Neural cell (in vitro differentiated cells): ENCODE measurements around the gene TNFSF12. TPM values are rescaled to one million over a fixed set of nuclear protein-coding genes. Genes with fewer than 3 reads are reported as not detected.

ENCODE experiments used
- H2AFZ ChIP-seq: fragments of 200-600, 300-800 bp; sonication (generic), shearing (Covaris generic); 2 replicates; pipeline ENCODE4 v1.6.0; 2014; ENCODE audit warnings: low read depth, mild to moderate bottlenecking, antibody characterized with exemption, low read length, moderate library complexity
- H3F3A ChIP-seq: fragments of 200-600 bp; shearing (Covaris generic); 2 replicates; pipeline ENCODE4 v1.6.1; 2016; ENCODE audit warnings: mild to moderate bottlenecking, moderate library complexity, mixed read lengths, antibody characterized with exemption, low read length; ENCODE audit not compliant: insufficient read depth, poor library complexity, severe bottlenecking
- H3K27ac ChIP-seq: fragments of 200-600, 300-800 bp; sonication (generic), shearing (Covaris generic); 2 replicates; pipeline ENCODE4 v1.5.1; 2014; ENCODE audit warnings: mild to moderate bottlenecking, low read length, moderate library complexity
- H3K27me3 ChIP-seq: fragments of 300-800, 200-600 bp; sonication (generic), shearing (Covaris generic); 2 replicates; pipeline ENCODE4 v1.6.0; 2014; ENCODE audit warnings: mild to moderate bottlenecking, low read depth, low read length, moderate library complexity; ENCODE audit not compliant: insufficient read depth
- H3K36me3 ChIP-seq: fragments of 300-800, 200-600 bp; sonication (generic), shearing (Covaris generic); 2 replicates; pipeline ENCODE4 v1.5.1; 2014; ENCODE audit warnings: mild to moderate bottlenecking, antibody characterized with exemption, low read length, moderate library complexity; ENCODE audit not compliant: insufficient read depth
- H3K4me2 ChIP-seq: fragments of 300-800, 200-600 bp; sonication (generic), shearing (Covaris generic); 2 replicates; pipeline ENCODE4 v1.6.0; 2014; ENCODE audit warnings: mild to moderate bottlenecking, low read length
- H3K4me3 ChIP-seq: fragments of 300-800, 200-600 bp; sonication (generic), shearing (Covaris generic); 2 replicates; pipeline ENCODE4 v1.5.1; 2014; ENCODE audit warnings: mild to moderate bottlenecking, low read length, moderate library complexity
- H3K79me2 ChIP-seq: fragments of 200-600 bp; shearing (Covaris generic); replicated peaks from 2 replicates; pipeline ENCODE4 v1.6.0; 2014; ENCODE audit warnings: mild to moderate bottlenecking, low read length, moderate library complexity; ENCODE audit not compliant: insufficient read depth
- H3K9ac ChIP-seq: fragments of 300-800, 200-600 bp; sonication (generic), shearing (Covaris generic); 2 replicates; pipeline ENCODE4 v1.6.1; 2016; ENCODE audit warnings: mild to moderate bottlenecking, low read length, mixed read lengths
- H3K9me2 ChIP-seq: fragments of 200-600 bp; shearing (Covaris generic); 2 replicates; pipeline ENCODE4 v1.6.1; 2016; ENCODE audit warnings: mild to moderate bottlenecking, low read length, mixed read lengths; ENCODE audit not compliant: insufficient read depth
- H3K9me3 ChIP-seq: fragments of 200-600, 300-800 bp; sonication (generic), shearing (Covaris generic); 2 replicates; pipeline ENCODE4 v1.6.1; 2016; ENCODE audit warnings: mild to moderate bottlenecking, mixed run types, low read length, moderate library complexity, mixed read lengths
- H4K20me1 ChIP-seq: fragments of 200-600 bp; shearing (Covaris generic); 2 replicates; pipeline ENCODE4 v1.6.1; 2016; ENCODE audit warnings: mild to moderate bottlenecking, mixed run types; ENCODE audit not compliant: insufficient read depth
- EP300 ChIP-seq: fragments of 450-650 bp; conservative IDR thresholded peaks from 2 replicates; pipeline ENCODE4 v1.6.1; 2014; ENCODE audit warnings: antibody characterized with exemption, mild to moderate bottlenecking, moderate library complexity; ENCODE audit not compliant: poor library complexity, severe bottlenecking
- EZH2 ChIP-seq: fragments of 200-600, 300-800 bp; shearing (Covaris generic), sonication (generic); IDR thresholded peaks from 2 replicates; pipeline ENCODE4 v1.6.1; 2014; ENCODE audit warnings: antibody characterized with exemption, low read length, borderline replicate concordance, mild to moderate bottlenecking; ENCODE audit not compliant: insufficient read depth, poor library complexity, severe bottlenecking
- MXI1 ChIP-seq: fragments of 450-650 bp; conservative IDR thresholded peaks from 2 replicates; pipeline ENCODE4 v1.6.1; 2014; ENCODE audit warnings: antibody characterized with exemption, mild to moderate bottlenecking; ENCODE audit not compliant: poor library complexity, severe bottlenecking
- POLR2AphosphoS5 ChIP-seq: IDR thresholded peaks from 2 replicates; pipeline ENCODE4 v1.6.1; 2012
- RAD21 ChIP-seq: fragments of 450-650 bp; conservative IDR thresholded peaks from 2 replicates; pipeline ENCODE4 v1.6.1; 2014; ENCODE audit warnings: antibody characterized with exemption, mild to moderate bottlenecking, moderate library complexity
- SMC3 ChIP-seq: fragments of 450-650 bp; conservative IDR thresholded peaks from 2 replicates; pipeline ENCODE4 v1.6.1; 2014; ENCODE audit warnings: antibody characterized with exemption, mild to moderate bottlenecking, moderate library complexity; ENCODE audit not compliant: poor library complexity
- TAF1 ChIP-seq: IDR thresholded peaks from 2 replicates; pipeline ENCODE4 v1.6.1; 2012; ENCODE audit warnings: low read depth
- polyA plus RNA-seq: library from polyadenylated mRNA; depleted of rRNA; stranded (reverse); fragments of >200 nt; gene quantifications from 2 replicates; pipeline ENCODE4 v1.2.3, GENCODE V29; 2014
- TF ChIP-seq, protein P1 (sequence below): fragments of 450-650 bp; IDR thresholded peaks from 2 replicates; pipeline ENCODE4 v1.5.1; 2014; ENCODE audit warnings: antibody characterized with exemption, mild to moderate bottlenecking, moderate library complexity; ENCODE audit not compliant: poor library complexity, severe bottlenecking
- TF ChIP-seq, protein P2 (sequence below): IDR thresholded peaks from 2 replicates; pipeline ENCODE4 v1.6.1; 2012; ENCODE audit warnings: borderline replicate concordance

TNFSF12 gene
- polyA plus RNA-seq, 1 donor from 2014 or later: not detected

DNA sequence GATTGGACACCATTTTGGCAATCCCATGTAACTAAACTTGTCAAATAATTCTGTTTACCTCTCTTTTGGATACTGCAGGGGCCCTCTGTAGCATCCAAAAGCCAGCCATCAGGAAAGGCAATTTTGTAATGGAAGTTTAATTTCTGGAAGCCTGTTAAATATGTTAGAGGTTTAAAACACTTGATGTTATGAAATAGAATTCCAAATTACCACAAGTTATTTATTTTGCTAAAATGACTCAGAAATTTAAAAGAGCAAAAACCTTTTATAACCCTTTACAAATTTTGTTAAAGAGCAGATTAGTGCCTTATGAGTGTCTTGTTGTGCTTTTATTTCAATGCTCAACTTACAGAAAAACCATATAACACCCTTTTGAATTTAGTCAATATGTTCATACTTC, 20.0 kb upstream of the TNFSF12 start:
- Histone ChIP-seq H3K36me3 (no peaks in the 10 kb centered on the region), H4K20me1 (no peaks in the 10 kb centered on the region), H3K9me3 (no peaks in the 10 kb centered on the region), H3K9ac (no peak overlapping the region), H3K27me3 (no peaks in the 10 kb centered on the region), H3K9me2 (no peaks in the 10 kb centered on the region), H3K79me2 (no peaks in the 10 kb centered on the region), H3K4me3 (no peak overlapping the region), H2AFZ (no peak overlapping the region), H3F3A (no peaks in the 10 kb centered on the region), H3K27ac (no peak overlapping the region), H3K4me2 (no peak overlapping the region)
- no peak for TF ChIP-seq POLR2AphosphoS5
- TF ChIP-seq RAD21: no peak
- no peak for TF ChIP-seq TAF1
- no peak for TF ChIP-seq SMC3
- TF ChIP-seq EZH2: no peak
- no peak for TF ChIP-seq MXI1
- TF ChIP-seq, protein P1, sequence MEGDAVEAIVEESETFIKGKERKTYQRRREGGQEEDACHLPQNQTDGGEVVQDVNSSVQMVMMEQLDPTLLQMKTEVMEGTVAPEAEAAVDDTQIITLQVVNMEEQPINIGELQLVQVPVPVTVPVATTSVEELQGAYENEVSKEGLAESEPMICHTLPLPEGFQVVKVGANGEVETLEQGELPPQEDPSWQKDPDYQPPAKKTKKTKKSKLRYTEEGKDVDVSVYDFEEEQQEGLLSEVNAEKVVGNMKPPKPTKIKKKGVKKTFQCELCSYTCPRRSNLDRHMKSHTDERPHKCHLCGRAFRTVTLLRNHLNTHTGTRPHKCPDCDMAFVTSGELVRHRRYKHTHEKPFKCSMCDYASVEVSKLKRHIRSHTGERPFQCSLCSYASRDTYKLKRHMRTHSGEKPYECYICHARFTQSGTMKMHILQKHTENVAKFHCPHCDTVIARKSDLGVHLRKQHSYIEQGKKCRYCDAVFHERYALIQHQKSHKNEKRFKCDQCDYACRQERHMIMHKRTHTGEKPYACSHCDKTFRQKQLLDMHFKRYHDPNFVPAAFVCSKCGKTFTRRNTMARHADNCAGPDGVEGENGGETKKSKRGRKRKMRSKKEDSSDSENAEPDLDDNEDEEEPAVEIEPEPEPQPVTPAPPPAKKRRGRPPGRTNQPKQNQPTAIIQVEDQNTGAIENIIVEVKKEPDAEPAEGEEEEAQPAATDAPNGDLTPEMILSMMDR: no peak
- TF ChIP-seq, protein P2, sequence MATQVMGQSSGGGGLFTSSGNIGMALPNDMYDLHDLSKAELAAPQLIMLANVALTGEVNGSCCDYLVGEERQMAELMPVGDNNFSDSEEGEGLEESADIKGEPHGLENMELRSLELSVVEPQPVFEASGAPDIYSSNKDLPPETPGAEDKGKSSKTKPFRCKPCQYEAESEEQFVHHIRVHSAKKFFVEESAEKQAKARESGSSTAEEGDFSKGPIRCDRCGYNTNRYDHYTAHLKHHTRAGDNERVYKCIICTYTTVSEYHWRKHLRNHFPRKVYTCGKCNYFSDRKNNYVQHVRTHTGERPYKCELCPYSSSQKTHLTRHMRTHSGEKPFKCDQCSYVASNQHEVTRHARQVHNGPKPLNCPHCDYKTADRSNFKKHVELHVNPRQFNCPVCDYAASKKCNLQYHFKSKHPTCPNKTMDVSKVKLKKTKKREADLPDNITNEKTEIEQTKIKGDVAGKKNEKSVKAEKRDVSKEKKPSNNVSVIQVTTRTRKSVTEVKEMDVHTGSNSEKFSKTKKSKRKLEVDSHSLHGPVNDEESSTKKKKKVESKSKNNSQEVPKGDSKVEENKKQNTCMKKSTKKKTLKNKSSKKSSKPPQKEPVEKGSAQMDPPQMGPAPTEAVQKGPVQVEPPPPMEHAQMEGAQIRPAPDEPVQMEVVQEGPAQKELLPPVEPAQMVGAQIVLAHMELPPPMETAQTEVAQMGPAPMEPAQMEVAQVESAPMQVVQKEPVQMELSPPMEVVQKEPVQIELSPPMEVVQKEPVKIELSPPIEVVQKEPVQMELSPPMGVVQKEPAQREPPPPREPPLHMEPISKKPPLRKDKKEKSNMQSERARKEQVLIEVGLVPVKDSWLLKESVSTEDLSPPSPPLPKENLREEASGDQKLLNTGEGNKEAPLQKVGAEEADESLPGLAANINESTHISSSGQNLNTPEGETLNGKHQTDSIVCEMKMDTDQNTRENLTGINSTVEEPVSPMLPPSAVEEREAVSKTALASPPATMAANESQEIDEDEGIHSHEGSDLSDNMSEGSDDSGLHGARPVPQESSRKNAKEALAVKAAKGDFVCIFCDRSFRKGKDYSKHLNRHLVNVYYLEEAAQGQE: no peak
- no peak for TF ChIP-seq EP300

DNA sequence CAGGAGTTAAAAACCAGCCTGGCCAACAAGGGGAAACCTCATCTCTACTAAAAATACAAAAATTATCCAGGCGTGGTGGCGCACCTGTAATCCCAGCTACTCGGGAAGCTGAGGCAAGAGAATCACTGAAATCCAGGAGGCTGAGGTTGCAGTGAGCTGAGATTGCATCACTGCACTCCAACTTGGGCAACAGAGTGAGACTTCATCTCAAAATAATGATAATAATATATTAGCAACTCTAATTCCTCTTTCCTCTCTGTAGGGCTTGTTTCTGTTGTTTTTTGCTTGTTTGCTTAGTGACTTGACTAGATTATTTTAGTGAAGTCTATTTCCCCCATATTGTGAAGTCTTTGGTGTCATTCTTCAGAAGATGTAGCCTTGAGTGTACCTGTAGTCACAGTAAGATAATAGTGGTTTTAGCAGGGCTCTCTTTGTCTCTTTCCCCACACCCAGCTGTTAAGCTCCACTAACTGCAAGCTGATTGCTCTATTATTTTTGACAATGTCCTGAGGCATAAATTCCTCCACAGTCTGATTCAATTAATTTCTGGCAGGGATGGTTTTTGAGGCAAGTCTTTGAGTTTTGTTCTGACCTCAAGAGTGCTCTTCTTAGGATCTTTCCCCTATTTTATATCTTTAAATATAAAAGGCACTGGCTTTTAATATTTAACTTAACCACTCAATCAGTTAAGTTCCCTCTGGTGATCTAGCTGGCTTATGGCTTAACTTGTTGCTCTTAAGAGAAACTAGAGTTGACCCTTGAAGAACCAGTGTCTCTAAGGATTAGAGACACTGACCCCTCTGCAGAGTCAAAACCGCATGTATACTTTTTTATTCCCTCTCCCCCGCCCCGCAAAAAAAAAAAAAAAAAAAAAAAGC, 18.6 kb upstream of the TNFSF12 start:
- no peak overlapping the region for H2AFZ ChIP-seq
- no peaks in the 10 kb centered on the region for H3K9me2 ChIP-seq
- no peaks in the 10 kb centered on the region for H3K79me2 ChIP-seq
- H3K27ac ChIP-seq: no peak overlapping the region
- no peak overlapping the region for H3K4me2 ChIP-seq
- no peaks in the 10 kb centered on the region for H3K9me3 ChIP-seq
- H3F3A ChIP-seq: no peaks in the 10 kb centered on the region
- no peaks in the 10 kb centered on the region for H3K36me3 ChIP-seq
- H3K27me3 ChIP-seq: no peaks in the 10 kb centered on the region
- H4K20me1 ChIP-seq: no peaks in the 10 kb centered on the region
- no peak overlapping the region for H3K4me3 ChIP-seq
- TF ChIP-seq RAD21 (no peak), SMC3 (no peak), TAF1 (no peak), EZH2 (no peak)
- TF ChIP-seq, protein P1: no peak
- TF ChIP-seq, protein P2: no peak
- H3K9ac ChIP-seq: no peak overlapping the region
